Right atrium auricular region (tissue), 2 donors: ENCODE measurements around the gene EGFL7. TPM values are rescaled to one million over a fixed set of nuclear protein-coding genes. Genes with fewer than 3 reads are reported as not detected.

ENCODE experiments used
- DNase-seq: peaks from one replicate; pipeline ENCODE4 v3.0.0-alpha.2; 2019; ENCODE audit warnings: low spot score
- H3K27ac ChIP-seq, 2 donors: fragments of 200-600 bp; sonication (generic); 1 replicate in 1 of 2; 2 replicates in 1 of 2; pipeline ENCODE4 v1.5.1; 2016 to 2019
- H3K27me3 ChIP-seq, 2 donors: fragments of 200-600 bp; sonication (generic); one replicate each; pipeline versions ENCODE4 v1.5.1 to v1.6.0; 2017 to 2019
- H3K36me3 ChIP-seq: fragments of 200-600 bp; sonication (generic); one replicate; pipeline ENCODE4 v1.5.1; 2016
- H3K4me1 ChIP-seq, 2 donors: fragments of 200-600 bp; sonication (generic); one replicate each; pipeline versions ENCODE4 v1.5.1 to v1.6.0; 2017 to 2019
- H3K4me3 ChIP-seq, 2 donors: fragments of 200-600 bp; sonication (generic); 1 replicate in 1 of 2; 2 replicates in 1 of 2; pipeline ENCODE4 v1.5.1; 2017 to 2019; ENCODE audit warnings: mild to moderate bottlenecking in 1 of 2, moderate library complexity in 1 of 2
- H3K9me3 ChIP-seq, 2 donors: fragments of 200-600 bp; sonication (generic); one replicate each; pipeline ENCODE4 v1.5.1; 2019
- total RNA-seq, 2 donors: library from RNA; depleted of rRNA; stranded (reverse); fragments of >200 nt; gene quantifications; one replicate each; pipeline ENCODE4 v1.1.0, GENCODE V29; 2016
- TF ChIP-seq, protein P1 (sequence below), 2 donors: fragments of 200-600 bp; sonication (generic); IDR thresholded peaks; one replicate each; pipeline ENCODE4 v1.5.1; 2019; ENCODE audit warnings: antibody characterized with exemption in 2 of 2

The EGFL7 gene
- total RNA-seq, 2 donors from 2014 or later: 114 to 120 TPM

DNA sequence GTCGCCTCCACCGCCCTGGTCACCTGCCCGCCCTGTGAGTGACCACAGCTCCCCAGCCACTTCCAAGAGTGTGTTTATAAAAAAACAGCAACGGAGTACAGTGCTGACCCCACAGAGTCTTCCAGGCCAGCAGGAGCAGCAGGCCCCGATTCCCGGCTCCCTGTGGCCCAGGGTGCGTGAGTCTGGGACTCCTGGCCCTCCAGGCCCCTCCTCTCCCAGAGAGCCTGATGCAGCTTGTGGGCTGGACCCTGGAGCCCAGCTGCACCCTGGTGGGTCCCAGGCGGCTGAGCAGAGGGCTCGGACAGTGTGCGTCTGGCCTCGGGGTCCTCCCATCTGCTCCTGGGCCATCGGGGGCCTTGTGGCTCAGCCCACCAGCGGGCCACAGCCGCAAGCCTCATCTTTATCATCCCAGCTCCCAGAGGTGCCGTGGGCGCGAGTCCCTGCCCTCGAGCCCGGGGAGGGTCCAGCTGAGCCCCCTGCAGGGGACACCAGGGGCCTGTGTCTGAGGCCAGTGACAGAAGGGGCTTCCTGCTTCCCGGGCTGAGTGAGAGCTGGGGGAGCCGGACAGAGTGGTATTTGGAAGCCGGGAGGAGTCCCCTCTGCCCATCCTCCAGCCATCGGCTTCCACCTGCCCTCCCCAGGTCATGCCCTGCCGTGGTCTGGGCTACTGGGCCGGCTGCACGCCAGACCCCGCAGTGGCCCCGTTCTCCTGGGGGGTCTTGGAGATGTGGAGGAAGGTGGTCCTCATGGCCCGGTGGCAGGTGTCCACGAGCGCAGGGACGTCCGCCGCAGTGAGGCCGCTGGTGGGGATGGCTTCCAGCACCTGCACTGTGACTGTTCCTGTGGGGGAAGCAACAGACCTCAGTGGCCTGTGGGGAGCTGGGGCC is 10.6 kb downstream of the EGFL7 start:
- peaks cover 0 to 33% of the 10 kb centered on the region in 2 donors for H3K4me1 ChIP-seq
- H3K36me3 ChIP-seq: peaks cover 47% of the 10 kb centered on the region
- TF ChIP-seq, protein P1, sequence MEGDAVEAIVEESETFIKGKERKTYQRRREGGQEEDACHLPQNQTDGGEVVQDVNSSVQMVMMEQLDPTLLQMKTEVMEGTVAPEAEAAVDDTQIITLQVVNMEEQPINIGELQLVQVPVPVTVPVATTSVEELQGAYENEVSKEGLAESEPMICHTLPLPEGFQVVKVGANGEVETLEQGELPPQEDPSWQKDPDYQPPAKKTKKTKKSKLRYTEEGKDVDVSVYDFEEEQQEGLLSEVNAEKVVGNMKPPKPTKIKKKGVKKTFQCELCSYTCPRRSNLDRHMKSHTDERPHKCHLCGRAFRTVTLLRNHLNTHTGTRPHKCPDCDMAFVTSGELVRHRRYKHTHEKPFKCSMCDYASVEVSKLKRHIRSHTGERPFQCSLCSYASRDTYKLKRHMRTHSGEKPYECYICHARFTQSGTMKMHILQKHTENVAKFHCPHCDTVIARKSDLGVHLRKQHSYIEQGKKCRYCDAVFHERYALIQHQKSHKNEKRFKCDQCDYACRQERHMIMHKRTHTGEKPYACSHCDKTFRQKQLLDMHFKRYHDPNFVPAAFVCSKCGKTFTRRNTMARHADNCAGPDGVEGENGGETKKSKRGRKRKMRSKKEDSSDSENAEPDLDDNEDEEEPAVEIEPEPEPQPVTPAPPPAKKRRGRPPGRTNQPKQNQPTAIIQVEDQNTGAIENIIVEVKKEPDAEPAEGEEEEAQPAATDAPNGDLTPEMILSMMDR (IDR thresholded peaks at IDR 0.05): no peak
- no peaks in the 10 kb centered on the region for H3K27me3 ChIP-seq
- no peaks in the 10 kb centered on the region for H3K9me3 ChIP-seq
- no peak for DNase-seq
- peak overlapping the region in 1 of 2 donors; percentile 45 for H3K27ac ChIP-seq
- no peak overlapping the region for H3K4me3 ChIP-seq

DNA sequence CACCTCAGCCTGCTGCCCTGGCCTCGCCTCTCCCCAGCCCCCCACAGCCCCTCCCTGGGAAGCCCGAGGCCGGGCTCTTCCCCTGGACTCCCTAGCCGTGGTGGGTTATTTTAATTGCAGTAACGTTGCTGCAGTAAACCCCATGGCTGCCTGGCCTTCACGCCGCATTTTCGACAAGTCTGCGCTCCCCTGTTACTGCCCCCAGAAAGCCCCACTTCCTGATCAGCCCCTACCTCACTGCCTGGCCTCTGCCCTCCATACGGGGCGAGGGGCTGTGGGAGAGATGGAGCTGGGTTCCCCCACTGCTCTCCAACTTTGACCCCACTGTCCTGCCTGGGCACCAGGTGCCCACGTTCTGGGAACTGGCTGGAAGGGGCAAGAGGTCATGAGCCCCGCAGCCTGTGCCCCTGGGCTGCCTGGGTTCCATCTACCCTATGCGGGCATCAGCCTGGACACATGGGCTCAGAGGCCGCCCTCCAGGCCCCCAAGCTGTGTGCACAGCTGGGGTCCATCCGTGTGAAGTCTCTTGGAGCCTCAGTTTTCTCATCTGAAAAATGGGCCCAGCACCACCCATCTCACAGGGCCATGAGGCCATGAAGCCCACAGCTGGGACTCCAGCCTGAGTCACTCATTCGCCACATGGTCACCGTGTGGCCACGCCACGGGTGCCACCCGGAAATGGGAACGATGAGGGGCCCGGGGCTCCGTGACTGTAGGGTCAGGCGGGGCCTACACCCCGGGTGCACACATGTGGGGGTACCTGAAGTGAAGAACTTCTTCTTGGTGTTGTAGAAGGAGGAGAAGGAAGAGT is 11.5 kb downstream of the EGFL7 start:
- H3K9me3 ChIP-seq: no peaks in the 10 kb centered on the region
- H3K27ac ChIP-seq: peak overlapping the region in 1 of 2 donors; percentile 45
- H3K4me3 ChIP-seq: no peak overlapping the region
- H3K4me1 ChIP-seq: peaks cover 0 to 37% of the 10 kb centered on the region in 2 donors
- H3K36me3 ChIP-seq: peaks cover 40% of the 10 kb centered on the region
- H3K27me3 ChIP-seq: no peaks in the 10 kb centered on the region
- TF ChIP-seq, protein P1 (IDR thresholded peaks at IDR 0.05): no peak
- DNase-seq: no peak

DNA sequence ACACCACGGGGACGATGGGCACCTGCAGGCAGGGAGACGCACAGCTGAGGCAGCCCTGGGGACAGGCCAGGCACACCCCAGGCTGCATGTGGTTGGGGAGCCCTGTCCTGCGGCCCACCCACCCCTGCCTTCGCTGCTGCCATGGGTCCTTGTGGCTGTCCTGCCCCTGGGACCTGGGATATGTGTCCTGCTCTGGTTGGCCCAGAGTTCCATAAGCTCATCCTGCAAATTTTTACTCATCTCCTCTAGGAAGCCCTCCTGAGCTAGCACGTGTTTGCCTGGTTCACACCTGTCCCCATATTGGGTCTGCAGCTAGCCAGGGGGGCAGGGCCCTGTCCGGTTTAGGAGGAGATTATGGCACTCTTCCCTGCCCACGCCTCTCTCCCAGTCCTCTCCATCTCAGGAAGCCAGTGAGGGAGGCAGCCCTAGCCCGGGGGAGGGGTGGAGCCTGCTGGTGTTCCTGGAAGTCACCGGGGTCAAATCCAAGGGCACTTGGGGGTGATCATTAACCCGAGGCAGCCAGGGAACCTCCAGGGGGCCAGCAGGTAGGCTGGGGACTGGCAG is 12.2 kb downstream of the EGFL7 start:
- peaks cover 33% of the 10 kb centered on the region for H3K36me3 ChIP-seq
- no peaks in the 10 kb centered on the region for H3K9me3 ChIP-seq
- no peak overlapping the region for H3K4me3 ChIP-seq
- H3K27ac ChIP-seq: no peak overlapping the region
- H3K27me3 ChIP-seq: no peaks in the 10 kb centered on the region
- DNase-seq: no peak
- H3K4me1 ChIP-seq: peaks cover 0 to 41% of the 10 kb centered on the region in 2 donors
- TF ChIP-seq, protein P1 (IDR thresholded peaks at IDR 0.05): no peak

DNA sequence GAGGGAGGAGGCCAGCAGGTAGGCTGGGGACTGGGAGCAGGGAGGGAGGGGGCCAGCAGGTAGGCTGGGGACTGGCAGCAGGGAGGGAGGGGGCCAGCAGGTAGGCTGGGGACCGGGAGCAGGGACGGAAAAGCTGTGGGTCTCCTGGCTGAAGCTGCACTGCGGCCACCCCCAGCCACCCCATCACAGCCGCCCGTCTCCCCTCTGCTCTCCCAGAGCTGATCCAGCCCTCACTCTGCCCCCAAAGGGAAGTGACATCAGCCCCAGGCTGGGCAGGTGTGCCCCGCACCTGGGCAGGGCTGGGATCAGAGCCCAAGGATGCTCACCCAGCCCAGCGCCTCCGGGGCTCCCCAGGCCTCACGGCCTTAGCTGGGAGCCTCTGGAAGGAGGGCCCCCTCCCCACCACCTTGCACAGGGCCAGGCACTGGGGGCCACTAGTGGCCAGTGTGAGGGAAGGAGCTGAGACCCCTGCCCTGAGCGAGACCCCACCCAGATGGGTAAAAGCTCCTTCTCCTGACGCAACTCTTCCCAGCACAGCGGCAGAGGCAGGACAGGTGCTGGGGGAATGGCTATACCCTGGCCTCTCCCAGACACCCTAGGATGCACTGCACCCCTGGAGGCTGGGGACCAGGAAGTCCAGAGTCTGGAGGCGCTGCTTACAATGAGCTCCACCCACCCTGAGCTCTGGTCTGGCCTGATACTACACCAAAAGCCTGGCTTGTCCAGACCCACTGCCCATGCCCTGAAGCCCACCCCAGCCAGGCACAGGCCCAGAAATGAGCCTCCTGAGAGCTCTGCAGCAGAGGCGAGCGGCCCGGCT is 13.0 kb downstream of the EGFL7 start:
- Histone ChIP-seq H3K27ac (no peak overlapping the region), H3K4me3 (no peak overlapping the region), H3K36me3 (peaks cover 33% of the 10 kb centered on the region), H3K4me1 (peaks cover 0 to 44% of the 10 kb centered on the region in 2 donors), H3K27me3 (no peaks in the 10 kb centered on the region), H3K9me3 (no peaks in the 10 kb centered on the region)
- TF ChIP-seq, protein P1 (IDR thresholded peaks at IDR 0.05): no peak
- DNase-seq: no peak

DNA sequence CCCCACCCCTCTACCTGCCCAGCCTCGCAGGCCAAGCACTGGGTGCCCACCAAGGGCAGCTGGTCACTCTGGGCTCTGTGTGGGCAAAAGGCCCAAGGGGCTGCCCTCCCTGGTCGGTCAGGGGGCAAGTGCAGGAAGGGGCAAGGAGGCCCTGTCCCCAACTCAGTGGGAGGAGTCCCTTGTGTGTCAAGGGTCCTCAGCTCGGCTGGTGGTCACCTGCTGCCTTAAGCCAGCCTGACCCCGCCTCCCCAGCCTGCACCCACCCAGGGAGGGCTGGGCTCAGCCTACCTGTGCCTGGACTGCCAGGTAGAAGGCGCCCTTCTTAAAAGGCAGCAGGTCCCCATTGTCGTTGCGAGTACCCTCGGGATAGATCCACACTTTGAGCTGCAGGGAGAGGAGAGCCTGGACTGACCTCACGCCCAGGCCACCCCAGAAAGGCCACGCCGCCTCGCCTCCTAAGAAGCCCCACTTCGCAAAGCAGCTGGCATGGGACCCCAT is 13.6 kb downstream of the EGFL7 start:
- Histone ChIP-seq H3K9me3 (no peaks in the 10 kb centered on the region), H3K36me3 (peaks cover 33% of the 10 kb centered on the region), H3K27ac (no peak overlapping the region), H3K4me3 (no peak overlapping the region), H3K27me3 (no peaks in the 10 kb centered on the region), H3K4me1 (peaks cover 0 to 41% of the 10 kb centered on the region in 2 donors)
- TF ChIP-seq, protein P1 (IDR thresholded peaks at IDR 0.05): no peak
- DNase-seq: no peak
